Nephron (organoid): ENCODE data around the gene KCNMA1.
A peak's percentile ranks its signal among the peaks of the same experiment; 100 is the strongest.

Experiments used
- H3K27ac Mint-ChIP-seq, 3 experiments: 2 replicates each; pipeline ENCODE4 v1.8.0; 2020; ENCODE audit warnings: mixed read lengths in 3 of 3, mild to moderate bottlenecking in 2 of 3, moderate library complexity in 1 of 3
- H3K27me3 Mint-ChIP-seq: 2 replicates; pipeline ENCODE4 v1.8.0; 2021; ENCODE audit warnings: low read depth, mild to moderate bottlenecking, moderate library complexity, mixed read lengths
- H3K36me3 Mint-ChIP-seq: 2 replicates; pipeline ENCODE4 v1.8.0; 2020; ENCODE audit warnings: low read depth, mixed read lengths
- H3K4me1 Mint-ChIP-seq: 2 replicates; pipeline ENCODE4 v1.8.0; 2020; ENCODE audit warnings: mixed read lengths
- H3K4me3 Mint-ChIP-seq, 3 experiments: 2 replicates each; pipeline ENCODE4 v1.8.0; 2020; ENCODE audit warnings: mild to moderate bottlenecking in 3 of 3, mixed read lengths in 3 of 3, moderate library complexity in 2 of 3
- H3K9me3 Mint-ChIP-seq: 2 replicates; pipeline ENCODE4 v1.8.0; 2020; ENCODE audit warnings: mixed read lengths
- TF ChIP-seq, protein P1 (sequence below), 3 experiments: fragments of 200-600 bp; sonication (generic); IDR thresholded peaks; one replicate each; pipeline ENCODE4 v1.5.0; 2021; ENCODE audit warnings: antibody characterized with exemption in 3 of 3; ENCODE audit not compliant: unreplicated experiment in 3 of 3

The KCNMA1 gene

DNA sequence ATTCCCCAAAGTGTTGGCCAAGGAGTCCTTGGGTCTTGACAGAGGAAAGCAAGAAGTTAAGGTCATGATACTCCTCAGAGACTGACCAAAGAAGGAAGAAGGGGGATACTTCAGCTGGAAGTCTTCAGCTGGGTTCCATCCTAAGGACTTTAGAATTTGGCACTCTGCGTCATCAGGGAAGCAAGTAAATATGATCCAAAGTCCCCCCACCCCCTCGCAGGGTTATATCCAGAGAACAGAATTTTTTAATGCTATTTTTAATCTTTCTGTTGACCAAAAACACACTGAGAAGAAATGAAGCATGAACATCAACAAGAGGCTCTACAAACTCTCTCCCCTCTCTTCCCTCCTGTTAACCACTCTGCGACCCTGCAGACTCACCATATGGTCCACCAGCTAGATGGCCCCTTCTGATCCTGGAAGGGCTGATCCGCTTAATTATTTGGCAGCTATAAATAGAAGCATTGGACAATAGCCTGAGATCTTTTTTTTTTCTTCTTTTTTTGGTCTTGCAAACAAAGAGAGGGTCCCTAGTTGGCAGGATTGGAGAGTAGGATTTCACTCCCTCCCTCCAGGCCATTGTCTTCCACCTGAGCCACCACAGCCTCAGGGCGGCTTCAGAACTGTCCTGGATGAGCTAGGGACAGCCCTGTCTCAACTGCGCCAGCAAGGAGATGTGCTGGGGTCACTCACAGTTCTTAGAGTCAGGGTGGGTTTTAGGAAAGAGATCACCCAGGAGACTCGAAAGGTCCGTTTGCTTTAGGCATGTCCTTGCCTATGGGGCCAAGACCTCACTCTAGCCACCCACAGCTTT is 196.0 kb downstream of the KCNMA1 start:
- H3K4me1 Mint-ChIP-seq, result peaks cover 28% of the 10 kb centered on the region
- no peaks in the 10 kb centered on the region for H3K9me3 Mint-ChIP-seq
- H3K4me3 Mint-ChIP-seq, result no peak overlapping the region
- H3K36me3 Mint-ChIP-seq, result no peaks in the 10 kb centered on the region
- TF ChIP-seq, protein P1, sequence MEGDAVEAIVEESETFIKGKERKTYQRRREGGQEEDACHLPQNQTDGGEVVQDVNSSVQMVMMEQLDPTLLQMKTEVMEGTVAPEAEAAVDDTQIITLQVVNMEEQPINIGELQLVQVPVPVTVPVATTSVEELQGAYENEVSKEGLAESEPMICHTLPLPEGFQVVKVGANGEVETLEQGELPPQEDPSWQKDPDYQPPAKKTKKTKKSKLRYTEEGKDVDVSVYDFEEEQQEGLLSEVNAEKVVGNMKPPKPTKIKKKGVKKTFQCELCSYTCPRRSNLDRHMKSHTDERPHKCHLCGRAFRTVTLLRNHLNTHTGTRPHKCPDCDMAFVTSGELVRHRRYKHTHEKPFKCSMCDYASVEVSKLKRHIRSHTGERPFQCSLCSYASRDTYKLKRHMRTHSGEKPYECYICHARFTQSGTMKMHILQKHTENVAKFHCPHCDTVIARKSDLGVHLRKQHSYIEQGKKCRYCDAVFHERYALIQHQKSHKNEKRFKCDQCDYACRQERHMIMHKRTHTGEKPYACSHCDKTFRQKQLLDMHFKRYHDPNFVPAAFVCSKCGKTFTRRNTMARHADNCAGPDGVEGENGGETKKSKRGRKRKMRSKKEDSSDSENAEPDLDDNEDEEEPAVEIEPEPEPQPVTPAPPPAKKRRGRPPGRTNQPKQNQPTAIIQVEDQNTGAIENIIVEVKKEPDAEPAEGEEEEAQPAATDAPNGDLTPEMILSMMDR (IDR thresholded peaks at IDR 0.05; ENCODE audit: unreplicated experiment in 3 of 3), result no peak
- peaks cover 8% of the 10 kb centered on the region for H3K27me3 Mint-ChIP-seq
- H3K27ac Mint-ChIP-seq, result peak overlapping the region in 1 of 3 experiments; percentile 20

DNA sequence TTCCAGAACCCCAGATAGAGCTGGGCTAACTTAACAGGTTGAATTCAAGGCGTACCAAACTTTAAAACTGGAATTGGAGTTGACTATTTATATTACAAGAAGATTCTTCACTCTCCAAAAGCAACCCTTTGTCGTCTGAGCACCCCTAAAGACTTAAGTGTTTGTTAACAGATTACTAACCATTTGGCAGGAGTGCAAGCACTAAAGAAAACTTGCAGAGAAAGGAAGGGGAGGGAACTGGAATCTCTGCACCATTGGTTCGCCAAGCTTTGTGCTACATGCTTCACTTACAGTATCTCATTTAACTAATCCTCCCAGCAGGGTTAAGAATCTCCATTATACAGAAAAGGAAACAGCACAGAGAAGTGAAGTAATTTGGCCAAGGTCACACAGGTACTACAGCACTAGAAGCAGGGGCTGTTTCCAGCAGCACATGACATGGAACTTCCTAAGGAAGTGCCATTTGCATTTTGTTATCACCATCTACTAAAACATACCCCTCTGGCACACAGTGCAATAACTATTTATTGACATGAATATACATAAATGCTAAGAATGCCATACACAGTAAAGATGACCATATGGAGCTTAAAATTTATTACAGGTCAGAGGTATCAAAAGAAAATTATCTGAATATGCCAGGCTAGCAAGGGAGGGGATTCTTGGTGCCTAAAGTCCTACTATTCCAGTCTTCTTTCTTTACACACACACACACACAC is 201.2 kb downstream of the KCNMA1 start:
- TF ChIP-seq, protein P1 (IDR thresholded peaks at IDR 0.05; ENCODE audit: unreplicated experiment in 3 of 3), result no peak
- H3K4me3 Mint-ChIP-seq, result no peak overlapping the region
- H3K4me1 Mint-ChIP-seq, result peaks cover 62% of the 10 kb centered on the region
- no peaks in the 10 kb centered on the region for H3K9me3 Mint-ChIP-seq
- peaks cover 12% of the 10 kb centered on the region for H3K27me3 Mint-ChIP-seq
- peak overlapping the region in 2 of 3 experiments; percentile 31 to 40 for H3K27ac Mint-ChIP-seq
- no peaks in the 10 kb centered on the region for H3K36me3 Mint-ChIP-seq

DNA sequence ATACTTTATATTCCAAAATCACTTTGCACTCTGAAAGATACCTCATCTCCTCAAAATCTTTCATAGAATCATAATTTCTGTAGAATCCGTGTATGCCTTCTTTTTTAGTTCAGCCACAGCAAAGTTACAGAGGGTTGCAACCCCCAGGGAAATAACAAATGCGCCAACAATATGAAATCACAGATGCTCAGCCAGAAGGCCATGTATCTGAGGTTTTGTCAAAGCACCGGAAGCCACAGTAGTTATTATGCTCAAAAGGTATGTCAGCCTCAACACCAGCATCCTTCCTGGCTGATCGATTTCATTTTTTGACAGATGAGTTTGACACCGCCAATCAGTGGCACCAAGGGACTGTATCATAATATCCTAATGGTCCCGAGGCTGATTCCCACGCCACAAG is 204.1 kb downstream of the KCNMA1 start:
- TF ChIP-seq, protein P1 (IDR thresholded peaks at IDR 0.05; ENCODE audit: unreplicated experiment in 3 of 3), result no peak
- Mint-ChIP-seq H3K4me1 (peaks cover 74% of the 10 kb centered on the region), H3K9me3 (no peaks in the 10 kb centered on the region), H3K4me3 (no peak overlapping the region), H3K36me3 (no peaks in the 10 kb centered on the region), H3K27ac (peak overlapping the region in 1 of 3 experiments; percentile 37), H3K27me3 (peaks cover 12% of the 10 kb centered on the region)

DNA sequence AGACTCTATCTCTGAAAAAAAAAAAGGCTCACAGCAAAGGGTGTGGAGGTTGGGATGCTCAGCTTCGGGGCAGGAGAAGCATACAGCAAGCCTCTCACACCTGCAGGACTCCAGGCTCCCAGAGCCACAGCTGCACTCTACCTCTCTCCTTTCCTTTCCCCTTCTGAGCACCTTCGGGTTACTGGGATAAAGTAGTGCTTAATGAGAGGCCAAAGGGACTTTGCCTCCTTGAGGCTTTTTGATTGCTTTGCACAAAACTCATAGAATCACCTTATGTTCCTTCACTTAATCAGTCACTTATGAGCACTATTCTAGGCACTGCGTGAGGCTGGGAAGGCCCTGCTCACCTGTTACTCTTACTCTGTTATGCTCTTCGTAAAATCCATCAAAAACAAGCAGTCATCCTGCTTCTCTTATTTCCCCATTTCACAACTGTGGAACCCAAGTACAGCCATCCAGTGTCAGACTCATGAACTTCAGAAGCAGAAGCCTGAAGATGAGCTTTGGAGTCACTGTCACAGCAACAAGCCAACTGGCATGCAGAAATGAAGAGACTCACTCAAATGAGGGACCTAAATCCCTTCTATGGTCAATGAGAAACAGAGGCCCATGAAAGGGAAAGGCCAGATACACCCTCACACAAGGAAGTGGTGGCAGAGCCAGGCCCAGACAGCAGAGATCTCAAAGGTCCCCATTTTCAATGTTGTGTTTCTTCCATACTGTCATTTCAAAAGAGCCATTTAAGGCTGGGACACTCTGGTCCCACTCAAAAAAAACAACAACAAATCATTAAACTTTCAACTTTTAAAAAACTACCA is 205.4 kb downstream of the KCNMA1 start:
- H3K36me3 Mint-ChIP-seq, result no peaks in the 10 kb centered on the region
- H3K4me3 Mint-ChIP-seq, result no peak overlapping the region
- peak overlapping the region in 1 of 3 experiments; percentile 30 for H3K27ac Mint-ChIP-seq
- H3K27me3 Mint-ChIP-seq, result peaks cover 12% of the 10 kb centered on the region
- peaks cover 77% of the 10 kb centered on the region for H3K4me1 Mint-ChIP-seq
- H3K9me3 Mint-ChIP-seq, result no peaks in the 10 kb centered on the region
- TF ChIP-seq, protein P1 (IDR thresholded peaks at IDR 0.05; ENCODE audit: unreplicated experiment in 3 of 3), result no peak

DNA sequence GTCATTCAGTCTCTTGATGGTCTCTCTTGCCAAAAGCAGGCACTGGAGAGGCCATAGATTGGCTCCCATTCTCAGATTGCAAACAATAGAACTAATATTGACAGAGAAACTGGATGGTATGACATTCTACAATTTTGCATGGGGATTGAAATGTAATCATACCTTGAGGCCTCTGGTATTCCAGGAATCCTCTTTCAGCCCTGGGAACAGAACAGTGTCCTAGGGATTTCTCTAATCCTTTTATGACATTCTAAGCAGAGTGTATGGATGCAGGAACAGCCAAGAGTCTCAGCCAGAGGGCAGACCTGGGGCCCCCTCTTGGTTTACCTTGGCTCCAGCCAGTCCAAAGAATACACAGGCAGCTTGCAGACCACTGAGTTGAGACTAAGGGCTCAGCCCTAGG is 206.4 kb downstream of the KCNMA1 start:
- peaks cover 18% of the 10 kb centered on the region for H3K27me3 Mint-ChIP-seq
- peaks cover 77% of the 10 kb centered on the region for H3K4me1 Mint-ChIP-seq
- no peak overlapping the region for H3K4me3 Mint-ChIP-seq
- H3K36me3 Mint-ChIP-seq, result no peaks in the 10 kb centered on the region
- H3K9me3 Mint-ChIP-seq, result no peaks in the 10 kb centered on the region
- TF ChIP-seq, protein P1 (IDR thresholded peaks at IDR 0.05; ENCODE audit: unreplicated experiment in 3 of 3), result no peak
- H3K27ac Mint-ChIP-seq, result peak overlapping the region; percentile 16 to 25 (median 17)
